A549 (cell line): ENCODE results near the gene EIF3B.

ENCODE experiments used
- CTCF ChIP-seq: fragments of >200 bp; sonication (Bioruptor Twin); formaldehyde crosslinking; IDR thresholded peaks from 3 replicates; pipeline ENCODE4 v1.5.1; 2016
- NFE2L2 ChIP-seq: fragments of 150-350 bp; conservative IDR thresholded peaks from 2 replicates; pipeline ENCODE4 v1.6.1; 2014; ENCODE audit warnings: low read length

GRCh38 chr7:2336626-2337299 lies 17.9 kb upstream of the EIF3B start:
- no peak for TF ChIP-seq NFE2L2
- TF ChIP-seq CTCF, result no peak
